GM21528 (cell line): ENCODE data around the gene FPR1.
"Not testable (repeated sequence)": the region's sequence is repeated elsewhere in the genome, so short reads cannot be mapped to it uniquely, and the experiment has no call there.

ENCODE experiments used
- ATAC-seq: cut with Tn5 transposase; IDR thresholded peaks from one replicate; pipeline ENCODE4 v1.9.1; 2021; ENCODE audit warnings: mild to moderate bottlenecking, moderate library complexity; ENCODE audit not compliant: unreplicated experiment, low FRiP score

Gene FPR1

DNA sequence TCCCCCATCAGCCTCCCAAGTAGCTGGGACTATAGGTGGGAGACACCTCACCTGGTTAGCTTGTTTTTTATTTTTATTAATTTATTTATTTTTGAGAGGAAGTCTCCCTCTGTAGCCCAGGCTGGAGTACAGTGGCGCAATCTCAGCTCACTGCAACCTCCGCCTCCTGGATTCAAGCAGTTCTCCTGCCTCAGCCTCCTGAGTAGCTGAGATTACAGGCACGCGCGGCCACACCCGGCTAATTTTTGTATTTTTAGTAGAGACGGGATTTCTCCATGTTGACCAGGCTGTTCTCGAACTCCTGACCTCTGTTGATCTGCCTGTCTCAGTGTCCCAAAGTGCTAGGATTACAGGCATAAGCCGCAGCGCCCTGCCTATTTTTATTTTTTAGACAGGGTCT is 13.2 kb downstream of the FPR1 start:
- not testable (repeated sequence) for ATAC-seq

DNA sequence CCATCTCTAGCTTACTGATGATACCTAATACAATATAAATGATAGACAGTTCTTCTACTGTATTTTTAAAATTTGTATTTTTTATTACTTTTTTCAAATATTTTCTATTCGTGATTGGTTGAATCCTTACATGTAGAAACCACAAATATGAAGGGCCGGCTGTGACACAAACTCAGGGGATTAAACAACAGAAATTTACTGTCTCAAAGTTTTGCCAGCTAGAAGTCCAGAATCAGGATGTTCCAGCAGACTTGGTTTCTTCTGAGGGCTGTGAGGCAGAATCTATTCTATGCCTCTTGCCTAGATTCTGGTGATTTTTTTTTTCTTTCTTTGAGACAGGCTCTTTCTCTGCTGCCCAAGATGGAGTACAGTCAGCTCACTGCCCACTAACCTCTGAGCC is 13.8 kb downstream of the FPR1 start:
- no peak for ATAC-seq

DNA sequence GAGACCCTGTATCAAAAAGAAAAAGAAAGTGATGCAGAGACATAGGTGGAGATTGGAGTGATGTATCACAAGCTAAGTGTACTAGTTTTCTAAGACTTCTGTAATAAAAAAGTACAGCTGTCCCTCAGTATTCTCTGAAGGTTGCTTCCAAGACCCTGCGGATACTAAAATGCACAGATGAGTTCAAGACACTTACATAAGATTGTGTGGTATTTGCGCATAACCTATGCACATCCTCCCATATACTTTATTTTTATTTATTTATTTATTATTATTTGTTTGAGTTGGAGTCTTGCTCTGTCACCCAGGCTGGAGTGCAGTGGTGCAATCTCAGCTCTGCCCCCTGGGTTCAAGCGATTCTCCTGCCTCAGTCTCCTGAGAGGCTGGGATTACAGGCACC is 14.3 kb downstream of the FPR1 start:
- no peak for ATAC-seq

DNA sequence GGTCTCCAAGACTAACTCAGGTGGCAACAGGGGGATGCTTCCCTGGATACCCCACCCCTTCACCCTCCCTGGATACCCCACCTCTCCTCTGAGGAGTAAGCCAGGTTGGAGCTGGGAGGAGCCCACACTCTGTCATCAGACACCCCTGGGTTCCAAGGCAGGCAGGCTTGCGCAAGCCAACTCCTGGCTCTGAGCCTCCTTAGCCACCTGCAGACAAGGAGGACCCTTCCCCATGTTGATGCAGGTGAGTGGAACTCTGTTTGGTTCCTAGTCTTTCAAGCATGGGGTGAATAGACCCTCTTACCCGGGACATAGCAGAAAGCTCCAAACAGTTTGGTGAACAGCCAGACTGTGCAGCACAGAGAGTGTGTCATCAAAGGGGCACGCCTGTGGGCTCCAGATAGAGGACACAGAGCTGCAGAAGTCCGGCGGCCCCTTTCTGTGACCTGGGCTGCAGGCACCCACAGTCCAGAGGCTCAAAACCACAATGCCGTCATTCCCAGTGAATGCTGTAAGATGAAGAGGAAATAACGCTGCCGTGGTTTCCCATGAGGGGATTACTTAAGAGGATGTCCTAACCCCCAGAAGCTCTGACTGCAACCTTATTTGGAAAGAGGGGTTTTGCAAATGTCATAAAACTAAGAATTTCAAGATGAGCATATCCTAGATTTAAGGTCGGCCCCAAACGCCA is 15.8 kb downstream of the FPR1 start:
- no peak for ATAC-seq

DNA sequence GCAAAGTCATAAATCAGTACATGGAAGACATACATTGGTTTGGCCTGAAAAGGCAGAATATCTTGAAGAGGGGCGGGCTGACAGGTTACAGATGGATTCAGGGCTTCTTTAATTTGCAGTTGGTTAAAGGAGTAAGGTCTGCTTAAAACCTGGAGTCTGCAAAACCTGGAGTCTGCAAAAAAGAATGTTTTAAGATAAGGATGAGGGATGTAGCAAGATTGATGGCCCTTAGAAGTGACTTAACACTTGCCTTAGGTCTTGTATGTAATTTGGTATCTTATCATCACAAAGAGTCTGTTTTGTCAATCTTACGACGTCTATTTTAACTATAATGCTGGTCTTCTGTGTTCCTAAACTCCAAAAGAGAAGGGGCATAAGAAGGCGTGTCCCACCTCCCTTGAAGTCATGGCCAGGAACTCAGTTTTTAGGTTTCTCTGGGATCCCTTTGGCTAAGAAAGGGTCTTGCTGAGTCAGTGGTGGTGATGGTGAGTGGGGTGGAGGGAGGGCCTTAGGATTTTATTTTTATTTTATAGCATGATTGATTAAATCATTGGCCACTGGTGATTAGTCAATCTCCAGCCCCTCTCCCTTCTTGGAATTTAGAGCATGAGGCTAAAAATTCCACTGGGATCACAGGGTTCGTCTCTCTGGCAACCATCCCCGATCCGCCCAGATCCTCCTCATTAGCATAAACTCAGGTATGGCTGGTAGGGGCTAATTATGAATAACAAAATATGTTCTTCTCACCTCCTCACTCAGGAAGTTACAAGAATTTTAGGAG is 17.7 kb downstream of the FPR1 start:
- ATAC-seq = no peak

DNA sequence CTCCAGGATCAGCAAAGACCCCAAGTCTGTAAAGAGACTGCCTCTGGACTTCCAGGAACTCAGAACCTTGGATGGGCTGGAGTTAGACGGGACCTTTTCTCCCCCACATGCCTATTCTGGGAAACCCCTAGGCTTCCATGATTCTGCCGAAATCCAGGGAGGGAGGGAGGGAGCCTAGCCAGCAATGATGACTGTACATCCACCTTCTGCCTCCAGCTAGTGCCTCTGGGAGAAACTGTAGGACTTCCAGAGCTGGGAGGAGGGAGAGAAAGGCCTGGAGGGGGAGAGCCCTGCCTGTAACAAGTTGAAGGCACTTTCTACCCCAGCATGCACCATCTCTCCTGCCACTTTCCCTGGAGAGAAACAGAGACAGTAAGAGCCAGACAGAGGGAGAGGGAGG is 21.9 kb downstream of the FPR1 start:
- ATAC-seq = no peak

DNA sequence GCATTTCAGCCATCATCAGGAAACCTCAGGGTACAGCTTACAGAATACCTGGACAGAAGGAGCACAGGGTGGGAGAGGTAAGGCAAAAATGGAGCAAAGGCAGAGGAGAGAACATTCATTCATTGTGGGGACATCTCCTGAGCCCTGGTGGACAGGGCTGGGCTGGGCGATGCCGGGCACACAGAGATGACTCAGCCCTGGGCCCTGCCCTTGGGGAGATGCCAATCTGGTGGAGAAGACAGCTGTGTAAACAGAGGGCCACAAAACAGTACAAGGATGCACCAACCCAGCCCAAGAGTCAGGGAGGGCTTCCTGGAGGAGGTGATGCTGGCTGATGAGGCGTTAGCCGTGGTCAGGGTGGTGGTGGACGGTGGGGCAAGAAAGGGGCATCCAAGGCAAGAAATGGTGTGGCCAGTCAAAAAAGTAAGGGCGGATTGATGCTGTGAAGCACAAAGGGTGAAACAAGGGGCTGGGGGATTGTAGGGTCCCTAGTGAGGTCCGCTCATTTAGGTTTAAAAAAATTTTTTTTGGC is 24.3 kb downstream of the FPR1 start:
- no peak for ATAC-seq

DNA sequence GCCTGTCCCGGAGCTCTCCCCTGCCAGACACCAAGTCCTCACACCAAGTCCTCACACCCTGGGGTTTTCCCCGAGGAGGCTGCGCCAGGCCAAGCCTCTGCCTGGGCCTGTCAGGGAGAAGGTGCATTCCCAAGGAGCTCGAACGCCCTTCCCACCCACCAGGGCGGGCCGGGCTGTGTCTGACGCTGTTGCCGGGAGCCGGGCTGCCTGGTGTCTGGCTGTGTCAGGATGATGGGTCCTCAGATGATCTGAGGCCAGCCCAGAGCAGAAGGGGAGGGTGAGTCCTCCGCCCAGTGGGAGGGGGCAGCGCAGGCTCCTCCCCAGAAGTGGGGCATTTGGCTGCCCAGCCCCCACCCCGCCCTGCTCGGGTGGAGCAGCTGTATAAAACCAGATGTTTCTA is 25.6 kb downstream of the FPR1 start:
- ATAC-seq = no peak

DNA sequence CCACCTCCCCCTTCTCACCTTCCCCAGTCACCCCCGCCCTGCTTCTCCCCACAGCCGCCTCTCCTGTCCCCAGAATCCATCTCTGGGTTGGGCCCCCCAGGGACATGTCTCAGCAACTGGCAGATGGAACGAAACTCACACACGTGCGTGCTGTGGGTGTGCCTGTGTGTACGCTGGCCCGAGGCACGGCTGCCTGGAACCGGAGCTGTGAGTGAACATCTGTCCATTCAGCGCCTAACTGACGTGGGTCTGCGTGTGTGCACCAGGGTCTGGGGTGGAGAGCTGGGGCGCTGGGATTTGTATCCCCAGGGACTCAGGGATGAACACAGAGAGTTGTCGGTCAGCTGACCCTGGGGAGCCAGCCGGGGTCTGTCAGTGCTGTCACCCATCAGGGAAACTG is 27.1 kb downstream of the FPR1 start:
- ATAC-seq = no peak

DNA sequence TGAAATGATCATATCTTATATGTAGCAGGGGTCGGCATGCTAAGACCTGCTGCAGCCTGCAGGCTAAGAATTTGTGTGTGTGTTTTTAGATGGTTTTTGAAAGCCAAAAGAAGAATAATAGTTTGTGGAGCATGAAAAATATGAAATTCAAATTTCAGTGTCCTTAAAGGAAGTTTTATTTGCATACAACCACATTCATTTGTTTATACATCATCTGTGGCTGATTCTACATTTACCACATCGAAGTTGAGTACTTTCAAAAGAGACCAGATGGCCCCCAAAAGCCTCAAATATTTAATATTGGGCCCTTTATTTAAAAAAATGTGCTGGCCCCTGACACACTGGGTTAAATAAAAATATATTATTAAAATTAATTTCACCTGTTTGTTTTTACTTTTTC is 29.2 kb downstream of the FPR1 start:
- no peak for ATAC-seq

DNA sequence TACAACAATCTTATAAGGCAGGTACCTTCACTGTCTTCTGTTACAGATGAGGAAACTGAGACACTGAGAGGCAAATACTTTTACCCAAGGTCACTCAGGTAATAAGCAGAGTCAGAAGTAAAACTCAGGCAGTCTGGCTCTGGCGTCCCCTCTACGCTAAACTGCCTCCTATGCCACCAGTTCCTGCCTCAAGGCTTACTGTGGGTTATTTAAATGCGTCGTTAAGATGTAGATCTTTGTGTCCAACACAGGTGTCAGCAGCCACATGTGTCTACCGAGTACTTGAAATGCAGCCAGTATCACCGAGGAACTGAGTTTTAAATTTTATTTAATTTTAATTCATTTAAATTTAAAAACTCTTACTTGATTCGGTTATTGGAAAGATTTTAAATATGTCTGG is 29.8 kb downstream of the FPR1 start:
- no peak for ATAC-seq

DNA sequence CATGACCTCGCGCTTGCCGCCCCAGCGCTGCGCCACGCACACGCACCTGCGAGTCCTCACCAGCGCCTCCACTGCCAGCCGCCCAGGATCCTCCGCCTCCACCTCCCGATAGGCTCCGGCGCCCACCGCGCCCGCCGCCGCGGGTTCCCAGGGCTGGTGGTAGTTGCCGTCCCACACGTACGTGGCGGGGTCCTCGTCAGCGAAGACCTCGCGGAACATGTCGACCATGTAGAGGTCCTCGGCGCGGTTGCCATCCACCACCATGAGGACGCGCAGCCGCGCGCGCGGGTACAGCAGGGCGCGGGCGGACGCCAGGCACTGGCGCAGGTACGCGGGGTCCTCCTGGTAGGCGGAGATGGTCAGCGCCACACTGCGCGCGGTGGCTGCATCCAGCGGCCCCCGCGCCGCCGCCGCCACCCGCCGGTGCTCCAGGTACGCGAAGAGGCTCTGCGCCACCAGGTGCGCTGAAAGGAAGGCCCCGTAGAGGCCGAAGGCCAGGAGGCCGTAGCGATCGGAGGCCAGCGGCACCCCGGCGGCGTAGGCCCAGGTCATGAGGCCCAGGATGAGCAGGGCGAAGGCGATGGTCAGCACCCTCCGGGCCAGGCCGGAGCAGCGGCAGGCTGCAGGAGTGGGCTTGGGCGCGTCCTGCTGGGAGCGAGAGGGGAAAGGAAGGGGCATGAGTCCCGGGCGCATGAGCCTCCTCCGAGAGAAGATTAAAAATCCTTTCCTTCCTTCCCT is 32.3 kb downstream of the FPR1 start:
- ATAC-seq = no peak

DNA sequence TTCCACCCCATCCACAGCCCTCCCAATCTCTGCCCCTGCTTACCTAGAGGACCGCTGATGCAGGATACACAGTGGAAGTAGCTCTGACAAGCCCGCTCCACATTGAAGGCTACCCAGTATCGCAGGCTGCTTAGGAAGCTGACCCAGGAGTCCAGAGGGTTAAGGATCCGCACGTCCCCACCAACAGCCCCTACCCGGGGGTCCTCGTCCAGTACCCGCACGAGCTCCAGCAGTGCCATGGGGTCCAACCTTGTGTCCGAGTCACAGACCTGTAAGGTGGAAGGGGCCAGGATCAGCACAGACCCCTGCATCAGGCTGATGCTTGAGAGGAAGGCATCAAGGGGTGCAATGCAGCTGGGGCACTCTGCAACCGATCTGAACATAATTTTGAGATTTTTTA is 34.8 kb downstream of the FPR1 start:
- no peak for ATAC-seq

DNA sequence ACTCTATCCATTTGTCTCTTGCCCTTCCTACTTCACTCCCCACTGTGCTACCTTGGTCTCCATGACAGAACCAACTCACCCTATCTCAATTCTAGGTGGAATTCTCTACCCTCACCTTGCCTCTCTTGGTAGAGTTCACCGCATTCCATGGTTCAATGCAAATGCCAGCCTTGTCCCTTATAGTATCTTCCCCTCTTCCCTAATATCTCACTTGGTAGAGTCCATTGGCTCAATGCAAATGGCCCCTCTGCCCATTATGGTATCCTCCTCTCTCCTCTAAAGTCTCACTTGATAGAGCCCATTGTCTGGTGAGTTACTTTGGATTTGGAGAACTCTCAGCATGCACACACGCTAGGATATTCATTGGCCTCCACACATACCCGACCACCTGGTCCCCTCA is 35.8 kb downstream of the FPR1 start:
- ATAC-seq = no peak

DNA sequence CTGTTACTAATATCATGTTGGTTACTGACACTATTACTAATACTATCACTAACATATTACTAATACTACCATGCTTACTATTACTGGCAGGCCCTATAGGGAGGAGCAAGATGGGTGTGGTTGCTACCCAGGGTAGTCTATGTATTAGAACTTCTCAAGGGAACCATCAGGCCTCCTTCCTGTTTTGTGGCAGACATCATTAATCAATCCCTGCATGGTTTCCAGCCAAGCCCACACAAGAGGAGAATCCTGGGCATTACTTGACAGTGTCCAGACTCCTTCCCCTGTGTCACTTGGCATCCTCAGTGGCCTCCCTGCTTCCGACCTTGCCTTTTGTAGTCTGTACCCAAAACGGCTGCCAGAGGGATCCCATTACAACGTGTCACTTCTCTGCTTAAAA is 36.8 kb downstream of the FPR1 start:
- no peak for ATAC-seq

DNA sequence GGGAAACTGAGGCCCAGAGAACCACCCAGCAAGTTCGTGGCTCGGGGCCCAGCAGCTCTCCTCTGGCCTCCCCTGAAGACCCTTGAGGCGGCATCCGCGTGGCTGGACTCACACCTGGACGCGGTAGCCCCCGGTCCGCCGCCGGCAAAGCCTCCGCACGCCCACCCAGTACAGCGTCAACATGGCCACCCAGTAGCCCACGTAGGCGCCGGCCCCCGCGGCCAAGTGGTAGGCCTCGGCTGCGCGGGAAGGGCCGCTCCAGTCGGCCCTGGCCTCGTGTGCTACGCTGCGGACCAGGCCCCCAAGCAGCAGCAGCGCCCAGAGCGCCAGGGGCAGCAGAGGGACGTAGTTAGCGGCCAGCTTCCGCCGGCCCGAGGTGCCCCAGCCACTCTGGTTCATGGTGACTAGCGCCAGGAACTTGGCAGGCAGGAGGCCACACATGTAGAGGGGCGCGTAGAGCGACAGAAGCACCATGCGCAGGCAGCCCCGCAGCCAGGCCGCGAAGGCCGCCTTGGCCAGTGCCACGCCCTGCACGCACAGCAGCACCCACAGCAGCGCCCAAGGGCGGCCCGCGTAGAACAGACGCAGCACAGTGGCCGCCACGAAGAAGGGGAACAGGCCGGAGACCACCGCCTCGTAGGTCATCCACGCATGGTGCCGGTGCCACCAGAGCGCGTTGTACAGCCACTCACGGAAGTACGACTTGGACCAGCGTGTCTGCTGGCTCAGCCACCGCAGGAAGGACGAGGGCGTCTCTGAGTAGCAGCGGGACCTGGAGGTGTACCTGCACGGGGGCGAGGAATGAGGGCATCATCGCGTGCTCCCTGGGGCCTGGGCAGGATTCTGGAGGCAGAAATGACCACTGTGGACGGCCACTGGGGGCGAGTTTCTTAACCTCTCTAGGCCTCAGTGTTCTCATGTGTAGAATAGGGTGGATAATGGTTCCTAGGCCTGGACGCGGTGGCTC is 38.1 kb downstream of the FPR1 start:
- no peak for ATAC-seq

DNA sequence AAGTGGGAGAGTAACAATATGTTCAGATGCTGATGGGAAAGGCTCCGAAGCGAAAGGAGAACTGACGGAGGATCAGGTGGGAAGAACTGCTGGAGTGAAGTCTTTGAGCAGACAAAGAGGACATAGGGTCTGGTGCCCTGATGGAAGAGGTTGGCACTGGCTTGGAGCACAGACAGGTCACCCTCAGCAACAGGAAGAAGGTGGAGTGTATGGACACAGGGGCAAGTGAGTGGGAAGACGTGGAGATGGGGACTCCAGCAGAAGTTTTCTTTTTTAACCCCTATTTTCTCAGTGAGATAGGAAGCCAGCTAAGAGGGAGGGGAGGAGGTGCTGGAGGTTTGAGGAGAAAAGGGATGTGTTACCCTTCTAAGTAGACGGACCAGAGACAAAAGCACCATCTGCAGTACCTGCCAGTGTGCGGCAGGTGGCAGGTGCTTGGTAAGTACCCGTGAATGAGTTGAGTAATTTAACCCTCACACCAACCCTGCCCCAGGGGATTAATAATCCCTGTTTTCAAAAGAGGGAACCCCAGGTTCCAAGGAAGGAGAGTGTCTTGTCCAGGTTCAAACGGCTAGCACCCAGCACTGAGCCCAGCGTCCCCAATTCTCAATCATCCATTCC is 39.1 kb downstream of the FPR1 start:
- no peak for ATAC-seq

DNA sequence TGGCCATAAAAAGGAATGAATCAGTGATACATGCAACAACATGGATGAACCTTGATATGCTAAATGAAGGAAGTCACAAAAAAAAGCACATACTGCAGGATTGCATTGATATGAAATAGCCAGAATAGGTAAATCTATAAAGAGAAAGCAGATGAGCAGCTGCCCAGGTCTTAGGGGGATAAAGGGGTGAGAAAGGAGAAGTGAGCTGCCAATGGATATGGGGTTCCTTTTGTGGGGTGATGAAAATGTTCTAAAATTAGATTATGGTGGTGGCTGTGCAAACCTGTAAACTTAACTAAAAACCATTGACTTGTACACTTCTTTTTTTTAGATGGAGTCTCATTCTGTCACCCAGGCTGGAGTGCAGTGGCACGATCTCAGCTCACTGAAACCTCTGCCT is 40.0 kb downstream of the FPR1 start:
- no peak for ATAC-seq

DNA sequence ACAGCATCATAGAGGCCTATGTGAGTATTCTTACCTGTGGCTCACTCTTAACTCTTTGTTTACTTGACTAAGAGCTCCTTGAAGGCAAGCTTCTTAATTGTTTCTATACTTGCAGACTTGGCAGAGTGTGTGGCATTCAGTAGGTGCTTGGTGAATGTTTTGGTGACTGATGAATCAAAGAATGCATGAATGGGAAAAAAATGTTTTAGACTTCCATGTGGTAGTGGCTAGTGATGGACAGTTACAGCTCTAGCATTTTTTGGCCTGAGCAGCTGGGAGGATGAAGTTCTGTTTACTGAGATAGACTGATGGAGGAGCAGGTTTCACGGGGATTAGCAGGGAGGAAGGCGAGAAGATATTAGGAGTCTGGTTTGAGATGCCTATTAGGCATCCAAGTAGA is 41.5 kb downstream of the FPR1 start:
- ATAC-seq = no peak

DNA sequence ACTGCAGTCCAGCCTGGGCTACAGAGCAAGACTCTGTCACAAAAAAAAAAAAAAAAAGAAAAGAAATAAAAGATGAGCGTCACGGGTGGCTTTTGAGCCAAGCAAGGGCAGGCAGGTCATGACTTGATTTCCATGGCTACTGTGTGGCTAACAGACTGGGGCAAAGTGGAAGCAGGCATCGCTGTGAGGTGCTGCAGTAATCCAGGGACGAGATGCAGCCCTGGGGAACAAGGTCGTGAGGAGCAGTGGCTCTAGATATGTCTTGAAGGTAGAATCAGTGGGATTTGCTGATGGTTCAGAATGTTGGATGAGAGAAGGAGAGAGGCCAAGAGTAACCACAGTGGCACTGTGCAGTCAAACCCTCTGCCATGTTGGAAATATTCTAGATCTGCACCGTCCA is 42.1 kb downstream of the FPR1 start:
- ATAC-seq = no peak
